HCT116 (cell line): ENCODE data around the gene EIF6. TPM values are rescaled to one million over a fixed set of nuclear protein-coding genes. Genes with fewer than 3 reads are reported as not detected.

Experiments used
- ATAC-seq: fragments of 200-7000 bp; cut with Tn5 transposase; 2 replicates; pipeline ENCODE4 v1.9.1; 2020; ENCODE audit warnings: mild to moderate bottlenecking, moderate library complexity
- BruUV-seq: library from RNA; stranded (reverse); fragments of 400-500 nt; replicated peaks from 2 replicates; lab custom pipeline; 2021; lab: Mats Ljungman, UMichigan
- CTCF ChIA-PET: fragments of 300-600 bp; sonication (Branson Sonifier 250); formaldehyde crosslinking; loops from one replicate; lab custom pipeline; 2021; ENCODE audit warnings: antibody characterized with exemption; lab: Charles Lee
- POLR2A ChIA-PET: fragments of 300-600, 350-600 bp; sonication (Branson Sonifier 250); formaldehyde crosslinking; loops from one replicate; lab custom pipeline; 2021; ENCODE audit warnings: antibody characterized with exemption; lab: Charles Lee
- RAD21 ChIA-PET, 2 experiments: fragments of 300-600 bp; sonication (Branson Sonifier 250); formaldehyde crosslinking; loops; one replicate each; lab custom pipeline; 2023; ENCODE audit warnings: low total read pairs in 2 of 2; ENCODE audit not compliant: uncharacterized antibody in 2 of 2, unreplicated experiment in 2 of 2, low non-redundant PET in 1 of 2; lab: Charles Lee
- DNase-seq: peaks from one replicate; pipeline ENCODE4 v3.0.0-alpha.2; 2010; ENCODE audit warnings: low read depth, low spot score
- H2AFZ ChIP-seq: fragments of 200-600 bp; shearing (Covaris generic), sonication (generic); 2 replicates; pipeline ENCODE4 v1.6.1; 2017; ENCODE audit warnings: low read depth, mixed run types, mixed read lengths, antibody characterized with exemption, low read length; ENCODE audit not compliant: poor library complexity, severe bottlenecking
- H3K27ac ChIP-seq: 2 replicates; pipeline ENCODE4 v1.5.1; 2012; ENCODE audit warnings: low read depth, low read length
- H3K27me3 ChIP-seq: fragments of 200-600 bp; sonication (generic); 2 replicates; pipeline ENCODE4 v1.6.1; 2016; ENCODE audit warnings: mixed run types, low read length, mixed read lengths; ENCODE audit not compliant: insufficient read depth
- H3K36me3 ChIP-seq, 2 experiments: fragments of 200-500 bp in 1 of 2; fragments of 200-600 bp in 1 of 2; sonication (Bioruptor generic) in 1 of 2; sonication (generic) in 1 of 2; 2 replicates each; pipeline versions ENCODE4 v1.5.1 to v1.6.1; 2014 to 2016; ENCODE audit warnings: low read length in 2 of 2, inconsistent platforms in 1 of 2, mixed read lengths in 1 of 2, mixed run types in 1 of 2; ENCODE audit not compliant: insufficient read depth in 2 of 2, control insufficient read depth in 1 of 2
- H3K4me1 ChIP-seq, 2 experiments: fragments of 200-600 bp in 1 of 2; sonication (generic) in 1 of 2; 2 replicates each; pipeline versions ENCODE4 v1.5.1 to v1.6.1; 2012 to 2017; ENCODE audit warnings: low read length in 2 of 2, inconsistent platforms in 1 of 2, mild to moderate bottlenecking in 1 of 2, mixed read lengths in 1 of 2, mixed run types in 1 of 2, moderate library complexity in 1 of 2; ENCODE audit not compliant: insufficient read depth in 2 of 2, control insufficient read depth in 1 of 2
- H3K4me2 ChIP-seq: fragments of 200-600 bp; sonication (generic); 2 replicates; pipeline ENCODE4 v1.6.1; 2017; ENCODE audit warnings: mixed run types, low read length, mixed read lengths
- H3K4me3 ChIP-seq, 2 experiments: fragments of 200-600 bp in 1 of 2; sonication (generic) in 1 of 2; replicated peaks in 1 of 2; 2 replicates each; pipeline ENCODE4 v1.5.1; 2011 to 2016; ENCODE audit warnings: low read length in 2 of 2, control low read depth in 1 of 2, low read depth in 1 of 2, mild to moderate bottlenecking in 1 of 2, mixed read lengths in 1 of 2, mixed run types in 1 of 2
- H3K79me2 ChIP-seq: fragments of 200-600 bp; sonication (generic); 2 replicates; pipeline ENCODE4 v1.6.1; 2017; ENCODE audit warnings: mild to moderate bottlenecking, mixed run types, low read length, moderate library complexity, mixed read lengths; ENCODE audit not compliant: insufficient read depth
- H3K9ac ChIP-seq: fragments of 200-600 bp; sonication (generic); 2 replicates; pipeline ENCODE4 v1.6.1; 2016; ENCODE audit warnings: low read length, mixed read lengths
- H3K9me2 ChIP-seq: fragments of 200-600 bp; sonication (generic), shearing (Covaris generic); 2 replicates; pipeline ENCODE4 v1.6.1; 2017; ENCODE audit warnings: mixed run types, mild to moderate bottlenecking, moderate library complexity; ENCODE audit not compliant: insufficient read depth
- H3K9me3 ChIP-seq, 2 experiments: fragments of 200-500 bp in 1 of 2; fragments of 200-600 bp in 1 of 2; sonication (Bioruptor generic) in 1 of 2; sonication (generic) in 1 of 2; 2 replicates each; pipeline ENCODE4 v1.6.1; 2014 to 2017; ENCODE audit warnings: low read length in 2 of 2, mixed read lengths in 2 of 2, inconsistent platforms in 1 of 2, low read depth in 1 of 2, mild to moderate bottlenecking in 1 of 2, mixed run types in 1 of 2, moderate library complexity in 1 of 2; ENCODE audit not compliant: control insufficient read depth in 1 of 2, insufficient read depth in 1 of 2
- H4K20me1 ChIP-seq: fragments of 200-600 bp; sonication (generic), shearing (Covaris generic); 2 replicates; pipeline ENCODE4 v1.6.1; 2017; ENCODE audit warnings: mixed run types, mild to moderate bottlenecking, moderate library complexity; ENCODE audit not compliant: insufficient read depth
- EZH2 ChIP-seq: fragments of 200-600 bp; sonication (generic); IDR thresholded peaks from 2 replicates; pipeline ENCODE4 v1.6.1; 2017; ENCODE audit warnings: antibody characterized with exemption, mixed run types
- TCF7L2 ChIP-seq: IDR thresholded peaks from 2 replicates; pipeline ENCODE4 v1.7.0; 2011; ENCODE audit warnings: borderline replicate concordance, inconsistent platforms; ENCODE audit not compliant: insufficient read depth, insufficient read length; ENCODE audit errors: extremely low read depth
- YY1 ChIP-seq: IDR thresholded peaks from 2 replicates; pipeline ENCODE4 v1.6.1; 2011; ENCODE audit warnings: low read length, low read depth, moderate library complexity, mild to moderate bottlenecking; ENCODE audit not compliant: insufficient replicate concordance; ENCODE audit errors: extremely low read depth
- ZFX ChIP-seq: fragments of 450-650 bp; IDR thresholded peaks from 2 replicates; pipeline ENCODE4 v1.6.1; 2017
- intact Hi-C: fragments of 100-400 bp; cut with micrococcal nuclease; formaldehyde crosslinking; loops from 2 replicates; pipeline ENCODE4 v1.10.0; 2022
- total RNA-seq: library from RNA; stranded (reverse); gene quantifications from one replicate; pipeline ENCODE4 v1.2.1, GENCODE V29; 2021; ENCODE audit not compliant: unreplicated experiment

Gene EIF6
- total RNA-seq, 1 experiment from 2014 or later = 209 TPM

GRCh38 chr20:35311409-35311808 lies 26.8 kb upstream of the EIF6 start:
- POLR2A ChIA-PET = interaction anchor here (0.7 to 1.6 kb wide), 2 partner anchors 7 to 13 kb away, joined by 3 to 4 read pairs; no protein-coding TSS in a partner anchor
- Histone ChIP-seq H2AFZ (no peak overlapping the region), H3K9me3 (no peaks in the 10 kb centered on the region), H3K4me1 (peaks cover 75 to 98% of the 10 kb centered on the region in 2 experiments), H3K27me3 (no peaks in the 10 kb centered on the region), H4K20me1 (no peaks in the 10 kb centered on the region), H3K36me3 (no peaks in the 10 kb centered on the region), H3K9ac (peak overlapping the region; percentile 59), H3K4me2 (peak overlapping the region; percentile 70), H3K9me2 (no peaks in the 10 kb centered on the region), H3K27ac (peak overlapping the region; percentile 97), H3K79me2 (no peaks in the 10 kb centered on the region), H3K4me3 (no peak overlapping the region)
- intact Hi-C loops = no loop called here
- DNase-seq = peak; percentile 81
- RAD21 ChIA-PET = interaction anchor here in 1 of 2 experiments (1.1 kb wide), 1 partner anchor 18 kb away, joined by 4 read pairs; no protein-coding TSS in a partner anchor
- TF ChIP-seq YY1 (peak; percentile 92), TCF7L2 (no peak)
- CTCF ChIA-PET = interaction anchor here (2.3 kb wide), 1 partner anchor 7 kb away, joined by 9 read pairs; no protein-coding TSS in a partner anchor
- BruUV-seq = no TSS peak
- ATAC-seq = peak; percentile 48

GRCh38 chr20:35307666-35308653 lies 23.4 kb upstream of the EIF6 start:
- TF ChIP-seq ZFX (0 out of 2 replicates have a peak, but pooled peaks have one; percentile 26), EZH2 (no peak)
- ChIA-PET POLR2A (interaction anchor here (1.3 to 2.0 kb wide), 4 partner anchors 9 to 147 kb away, joined by 4 to 11 read pairs (median 5); partner anchors contain the start of gene CEP250), RAD21 (no interaction called here), CTCF (interaction anchor here (1.1 to 9.7 kb wide), 9 partner anchors 10 to 163 kb away, joined by 3 to 108 read pairs (median 11); partner anchors contain the start of genes EDEM2 and FAM83C)
- DNase-seq (no peak), ATAC-seq (no peak)
- Histone ChIP-seq H3K9me3 (no peaks in the 10 kb centered on the region), H3K4me3 (no peak overlapping the region), H3K4me1 (peaks cover 82 to 98% of the 10 kb centered on the region in 2 experiments), H4K20me1 (no peaks in the 10 kb centered on the region), H3K27me3 (no peaks in the 10 kb centered on the region), H3K9me2 (no peaks in the 10 kb centered on the region), H3K27ac (peak overlapping the region; percentile 94), H3K79me2 (no peaks in the 10 kb centered on the region), H2AFZ (no peak overlapping the region), H3K4me2 (peak overlapping the region; percentile 73), H3K36me3 (no peaks in the 10 kb centered on the region), H3K9ac (peak overlapping the region; percentile 58)
- BruUV-seq = no TSS peak
- intact Hi-C loops = no loop called here
